ENCODE measurements around the gene TAP1. TPM values are rescaled to one million over a fixed set of nuclear protein-coding genes. Genes with fewer than 3 reads are reported as not detected.

The TAP1 gene
- polyA plus RNA-seq, 2 donors = 29.3 to 34.2 TPM

DNA sequence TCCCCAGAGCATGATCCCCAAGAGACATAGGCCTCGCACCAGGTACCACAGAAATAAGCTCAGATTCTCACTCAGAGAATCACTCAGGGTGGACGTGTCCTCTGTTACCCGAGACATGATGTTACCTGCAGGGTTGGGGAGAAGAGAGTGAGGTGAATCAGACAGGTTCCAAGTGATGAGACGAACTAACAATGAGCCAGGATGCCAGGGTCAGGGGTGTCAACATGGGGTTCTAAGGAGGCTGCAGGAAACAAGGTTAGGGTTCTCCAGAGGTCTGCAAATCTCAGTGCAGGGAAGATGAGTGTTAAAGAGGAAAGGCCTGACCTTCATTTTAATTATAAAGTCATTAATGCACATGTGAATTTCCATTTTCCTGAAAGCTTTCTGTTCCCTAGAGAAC lies 2.5 kb downstream of the TAP1 start:
- no peak overlapping the region for H3K4me3 ChIP-seq (ENCODE audit: low read depth in 1 of 2, low read length in 2 of 2)
- H3K36me3 ChIP-seq (ENCODE audit: control insufficient read depth in 2 of 2, insufficient read depth in 2 of 2, low read length in 1 of 2) = peaks cover 11 to 25% of the 10 kb centered on the region in 2 donors
- 79 to 90% methylated on average over 4 of the region's 4 CpGs for WGBS, 2 donors
- H3K27ac ChIP-seq (ENCODE audit: low read depth in 2 of 2, low read length in 1 of 2) = no peak overlapping the region
- H3K4me1 ChIP-seq (ENCODE audit: control insufficient read depth in 2 of 2, insufficient read depth in 2 of 2, low read length in 1 of 2) = peaks cover 0 to 6% of the 10 kb centered on the region in 2 donors
- no peaks in the 10 kb centered on the region for H3K9me3 ChIP-seq (ENCODE audit: control insufficient read depth in 2 of 2, insufficient read depth in 1 of 2, low read depth in 1 of 2, low read length in 1 of 2)
- no peaks in the 10 kb centered on the region for H3K27me3 ChIP-seq (ENCODE audit: control insufficient read depth in 1 of 2, insufficient read depth in 2 of 2, low read length in 2 of 2)

DNA sequence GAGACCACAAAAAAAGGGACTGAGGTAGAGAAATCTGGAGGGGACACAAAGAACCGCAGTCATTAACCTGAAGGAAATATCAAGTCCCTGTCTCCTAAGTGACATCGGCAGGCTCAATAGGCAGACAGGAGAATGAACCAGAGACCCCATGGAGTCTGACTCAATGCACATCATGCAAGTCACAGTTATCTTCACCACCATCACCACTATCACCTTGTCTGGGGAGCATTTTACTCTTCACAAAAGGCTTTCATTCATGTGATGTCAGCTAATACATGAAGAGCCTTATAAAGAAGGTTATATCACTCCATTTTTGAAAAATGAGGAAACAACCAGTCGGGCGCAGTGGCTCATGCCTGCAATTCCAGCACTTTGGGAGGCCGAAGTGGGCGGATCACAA lies 4.4 kb downstream of the TAP1 start:
- Histone ChIP-seq H3K27me3 (ENCODE audit: control insufficient read depth in 1 of 2, insufficient read depth in 2 of 2, low read length in 2 of 2) (no peaks in the 10 kb centered on the region), H3K4me1 (ENCODE audit: control insufficient read depth in 2 of 2, insufficient read depth in 2 of 2, low read length in 1 of 2) (peaks cover 0 to 6% of the 10 kb centered on the region in 2 donors), H3K4me3 (ENCODE audit: low read depth in 1 of 2, low read length in 2 of 2) (no peak overlapping the region), H3K36me3 (ENCODE audit: control insufficient read depth in 2 of 2, insufficient read depth in 2 of 2, low read length in 1 of 2) (peaks cover 16 to 28% of the 10 kb centered on the region in 2 donors), H3K27ac (ENCODE audit: low read depth in 2 of 2, low read length in 1 of 2) (no peak overlapping the region), H3K9me3 (ENCODE audit: control insufficient read depth in 2 of 2, insufficient read depth in 1 of 2, low read depth in 1 of 2, low read length in 1 of 2) (no peaks in the 10 kb centered on the region)
- WGBS, 2 donors = 77 to 81% methylated on average over 6 of the region's 6 CpGs

DNA sequence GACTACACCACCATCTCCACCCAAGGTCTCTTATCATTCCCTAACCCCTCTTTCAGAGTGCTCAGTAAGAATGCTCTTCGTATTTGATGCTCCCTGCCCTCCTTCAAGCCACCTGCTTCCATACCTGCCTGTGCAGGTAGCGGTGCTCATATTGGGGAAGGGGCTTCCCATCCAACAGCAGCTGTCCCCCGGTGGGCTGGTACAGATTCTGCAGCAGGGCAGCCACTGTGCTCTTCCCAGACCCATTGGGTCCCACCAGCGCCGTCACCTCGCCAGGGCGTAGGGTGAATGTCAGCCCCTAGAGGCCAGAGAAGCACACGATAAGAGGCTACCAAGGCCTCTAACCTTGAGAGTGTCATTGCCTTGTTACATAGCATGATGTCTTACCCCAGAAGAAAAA lies 5.7 kb downstream of the TAP1 start:
- Histone ChIP-seq H3K27me3 (ENCODE audit: control insufficient read depth in 1 of 2, insufficient read depth in 2 of 2, low read length in 2 of 2) (no peaks in the 10 kb centered on the region), H3K4me1 (ENCODE audit: control insufficient read depth in 2 of 2, insufficient read depth in 2 of 2, low read length in 1 of 2) (peaks cover 0 to 6% of the 10 kb centered on the region in 2 donors), H3K4me3 (ENCODE audit: low read depth in 1 of 2, low read length in 2 of 2) (no peak overlapping the region), H3K9me3 (ENCODE audit: control insufficient read depth in 2 of 2, insufficient read depth in 1 of 2, low read depth in 1 of 2, low read length in 1 of 2) (no peaks in the 10 kb centered on the region), H3K27ac (ENCODE audit: low read depth in 2 of 2, low read length in 1 of 2) (no peak overlapping the region), H3K36me3 (ENCODE audit: control insufficient read depth in 2 of 2, insufficient read depth in 2 of 2, low read length in 1 of 2) (peaks cover 16 to 28% of the 10 kb centered on the region in 2 donors)
- 87 to 89% methylated on average over 8 of the region's 8 CpGs for WGBS, 2 donors

DNA sequence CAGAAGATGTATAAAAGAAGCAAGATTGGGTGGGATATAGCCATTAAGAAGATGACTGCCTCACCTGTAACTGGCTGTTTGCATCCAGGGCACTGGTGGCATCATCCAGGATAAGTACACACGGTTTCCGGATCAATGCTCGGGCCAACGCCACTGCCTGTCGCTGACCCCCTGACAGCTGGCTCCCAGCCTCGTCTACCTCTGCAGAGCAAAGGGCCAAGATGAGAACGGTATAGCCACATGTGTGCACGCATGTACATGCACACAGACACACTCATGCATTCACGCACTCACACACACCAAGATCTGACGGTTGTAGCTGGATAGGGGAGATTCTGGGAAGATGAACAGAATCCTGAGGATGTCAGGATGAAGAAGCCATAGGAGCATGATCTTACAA lies 6.5 kb downstream of the TAP1 start:
- no peak overlapping the region for H3K27ac ChIP-seq (ENCODE audit: low read depth in 2 of 2, low read length in 1 of 2)
- H3K27me3 ChIP-seq (ENCODE audit: control insufficient read depth in 1 of 2, insufficient read depth in 2 of 2, low read length in 2 of 2) = no peaks in the 10 kb centered on the region
- no peak overlapping the region for H3K4me3 ChIP-seq (ENCODE audit: low read depth in 1 of 2, low read length in 2 of 2)
- 88 to 91% methylated on average over 10 of the region's 10 CpGs for WGBS, 2 donors
- H3K36me3 ChIP-seq (ENCODE audit: control insufficient read depth in 2 of 2, insufficient read depth in 2 of 2, low read length in 1 of 2) = peaks cover 16 to 33% of the 10 kb centered on the region in 2 donors
- H3K9me3 ChIP-seq (ENCODE audit: control insufficient read depth in 2 of 2, insufficient read depth in 1 of 2, low read depth in 1 of 2, low read length in 1 of 2) = no peaks in the 10 kb centered on the region
- H3K4me1 ChIP-seq (ENCODE audit: control insufficient read depth in 2 of 2, insufficient read depth in 2 of 2, low read length in 1 of 2) = peaks cover 0 to 7% of the 10 kb centered on the region in 2 donors

DNA sequence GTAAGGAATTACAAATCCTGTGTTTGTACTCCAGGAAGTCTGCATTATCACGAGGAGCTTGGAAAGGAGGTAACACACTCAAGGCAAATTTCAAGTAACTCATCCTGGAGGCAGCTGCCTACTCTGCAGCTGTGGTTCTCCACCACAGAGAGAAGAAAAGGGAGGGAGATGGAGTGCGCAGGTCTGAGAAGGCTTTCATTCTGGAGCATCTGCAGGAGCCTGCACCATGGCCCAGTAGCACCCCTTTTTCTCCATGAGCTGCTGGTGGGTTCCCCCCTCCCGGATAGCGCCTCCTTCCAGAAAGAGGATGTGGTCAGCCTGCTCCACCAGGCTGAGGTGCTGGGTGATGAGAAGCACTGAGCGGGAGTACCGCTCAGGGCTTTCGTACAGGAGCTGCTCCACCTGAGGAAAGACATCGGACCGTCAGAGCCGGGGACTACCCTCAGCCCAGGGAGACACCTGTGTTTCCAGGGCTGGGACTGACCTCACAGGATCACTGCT lies 8.1 kb downstream of the TAP1 start:
- peaks cover 0 to 7% of the 10 kb centered on the region in 2 donors for H3K4me1 ChIP-seq (ENCODE audit: control insufficient read depth in 2 of 2, insufficient read depth in 2 of 2, low read length in 1 of 2)
- H3K4me3 ChIP-seq (ENCODE audit: low read depth in 1 of 2, low read length in 2 of 2) = peak overlapping the region; percentile 20 to 86

DNA sequence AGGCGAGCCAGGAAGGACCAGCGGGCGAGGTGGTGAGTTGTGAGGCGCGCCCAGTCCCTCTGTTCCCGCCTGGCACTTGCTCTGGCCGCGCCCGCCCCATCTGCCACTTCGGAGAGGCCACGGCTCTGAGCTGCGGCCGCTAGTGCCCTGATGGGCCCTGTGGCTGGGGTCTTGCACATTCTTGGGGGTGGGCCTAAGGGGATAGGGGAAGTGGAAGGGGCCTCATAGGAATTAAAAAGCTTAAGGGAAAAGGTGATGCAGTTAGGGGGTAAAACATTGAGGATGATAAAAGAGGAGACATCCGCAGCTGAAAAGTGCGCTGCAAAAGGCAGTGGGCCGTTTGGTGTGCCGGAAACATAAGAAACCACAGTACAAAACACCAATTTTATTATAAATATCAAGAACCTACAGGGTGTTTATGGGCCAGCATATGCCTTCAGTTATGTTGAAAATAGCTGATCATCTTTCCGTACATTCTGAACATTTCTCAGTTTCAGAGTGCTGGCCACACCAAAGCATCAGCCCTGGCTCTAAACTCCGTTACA lies 8.6 kb downstream of the TAP1 start:
- peaks cover 0 to 7% of the 10 kb centered on the region in 2 donors for H3K4me1 ChIP-seq (ENCODE audit: control insufficient read depth in 2 of 2, insufficient read depth in 2 of 2, low read length in 1 of 2)
- no peaks in the 10 kb centered on the region for H3K9me3 ChIP-seq (ENCODE audit: control insufficient read depth in 2 of 2, insufficient read depth in 1 of 2, low read depth in 1 of 2, low read length in 1 of 2)
- H3K27me3 ChIP-seq (ENCODE audit: control insufficient read depth in 1 of 2, insufficient read depth in 2 of 2, low read length in 2 of 2) = no peaks in the 10 kb centered on the region
- peak overlapping the region; percentile 84 to 98 for H3K27ac ChIP-seq (ENCODE audit: low read depth in 2 of 2, low read length in 1 of 2)
- H3K36me3 ChIP-seq (ENCODE audit: control insufficient read depth in 2 of 2, insufficient read depth in 2 of 2, low read length in 1 of 2) = peaks cover 11 to 30% of the 10 kb centered on the region in 2 donors
- peak overlapping the region; percentile 68 to 86 for H3K4me3 ChIP-seq (ENCODE audit: low read depth in 1 of 2, low read length in 2 of 2)
- WGBS, 2 donors = 16 to 20% methylated on average over 19 of the region's 19 CpGs

More for the DNA sequence above, 8.1 kb downstream of the TAP1 start:
- no peaks in the 10 kb centered on the region for H3K9me3 ChIP-seq (ENCODE audit: control insufficient read depth in 2 of 2, insufficient read depth in 1 of 2, low read depth in 1 of 2, low read length in 1 of 2)
- peak overlapping the region; percentile 84 to 98 for H3K27ac ChIP-seq (ENCODE audit: low read depth in 2 of 2, low read length in 1 of 2)
- whole genome bisulfite sequencing, 2 donors = 75 to 86% methylated on average over 10 of the region's 10 CpGs
- no peaks in the 10 kb centered on the region for H3K27me3 ChIP-seq (ENCODE audit: control insufficient read depth in 1 of 2, insufficient read depth in 2 of 2, low read length in 2 of 2)
- peaks cover 16 to 35% of the 10 kb centered on the region in 2 donors for H3K36me3 ChIP-seq (ENCODE audit: control insufficient read depth in 2 of 2, insufficient read depth in 2 of 2, low read length in 1 of 2)

- Histone ChIP-seq H3K4me1 (ENCODE audit: control insufficient read depth in 2 of 2, insufficient read depth in 2 of 2, low read length in 1 of 2) (peaks cover 0 to 7% of the 10 kb centered on the region in 2 donors), H3K9me3 (ENCODE audit: control insufficient read depth in 2 of 2, insufficient read depth in 1 of 2, low read depth in 1 of 2, low read length in 1 of 2) (no peaks in the 10 kb centered on the region), H3K27me3 (ENCODE audit: control insufficient read depth in 1 of 2, insufficient read depth in 2 of 2, low read length in 2 of 2) (no peaks in the 10 kb centered on the region), H3K27ac (ENCODE audit: low read depth in 2 of 2, low read length in 1 of 2) (peak within 1 kb of the TSS; percentile 97 to 98), H3K4me3 (ENCODE audit: low read depth in 1 of 2, low read length in 2 of 2) (peak within 1 kb of the TSS; percentile 68 to 86), H3K36me3 (ENCODE audit: control insufficient read depth in 2 of 2, insufficient read depth in 2 of 2, low read length in 1 of 2) (peaks cover 8 to 27% of the 10 kb centered on the region in 2 donors)
- WGBS, 2 donors = 0% methylated on average over 40 of the region's 40 CpGs
Measured at GRCh38 chr6:32843979-32844838, 9.3 kb downstream of the TAP1 start, which contains the start of gene PSMB8. Gene PSMB8 (minus strand): TSS chr6:32844047. CDS start chr6:32843996, 51 bp downstream.

DNA sequence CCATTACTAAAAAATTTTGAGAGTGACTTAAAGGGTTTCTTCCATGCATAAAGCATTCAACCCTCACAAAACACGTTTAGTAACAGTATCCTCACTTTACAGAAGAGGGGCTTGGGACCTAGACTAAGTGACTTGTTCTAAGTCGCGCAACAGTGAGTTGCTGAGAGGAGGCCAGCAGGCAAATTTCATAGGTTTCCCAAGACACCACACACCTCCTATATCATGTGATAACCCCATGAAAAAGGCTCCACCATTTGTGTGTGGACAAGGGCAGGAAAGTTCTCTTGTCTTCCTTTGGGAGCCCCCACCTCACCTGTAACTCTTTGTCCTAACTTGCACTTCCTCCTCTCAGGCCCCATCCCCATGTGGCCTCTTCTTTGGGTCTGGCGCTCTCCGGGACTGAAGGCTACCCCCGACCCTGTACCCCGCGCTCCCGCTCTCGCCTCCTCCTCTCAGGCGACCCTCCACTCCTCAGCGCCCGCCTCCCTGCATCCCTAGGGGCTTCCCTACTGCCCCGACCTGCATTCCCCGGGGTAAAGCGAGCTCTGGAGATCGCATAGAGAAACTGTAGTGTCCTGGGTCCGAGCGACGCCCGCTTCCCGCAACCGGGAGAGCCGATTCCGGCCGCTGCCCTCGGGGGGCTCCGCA lies 10.0 kb downstream of the TAP1 start:
- H3K4me1 ChIP-seq (ENCODE audit: control insufficient read depth in 2 of 2, insufficient read depth in 2 of 2, low read length in 1 of 2) = peaks cover 0 to 7% of the 10 kb centered on the region in 2 donors
- WGBS, 2 donors = 3 to 4% methylated on average over 28 of the region's 28 CpGs
- no peaks in the 10 kb centered on the region for H3K27me3 ChIP-seq (ENCODE audit: control insufficient read depth in 1 of 2, insufficient read depth in 2 of 2, low read length in 2 of 2)
- peak overlapping the region; percentile 68 to 86 for H3K4me3 ChIP-seq (ENCODE audit: low read depth in 1 of 2, low read length in 2 of 2)
- peaks cover 8 to 25% of the 10 kb centered on the region in 2 donors for H3K36me3 ChIP-seq (ENCODE audit: control insufficient read depth in 2 of 2, insufficient read depth in 2 of 2, low read length in 1 of 2)
- peak overlapping the region; percentile 97 to 98 for H3K27ac ChIP-seq (ENCODE audit: low read depth in 2 of 2, low read length in 1 of 2)
- no peaks in the 10 kb centered on the region for H3K9me3 ChIP-seq (ENCODE audit: control insufficient read depth in 2 of 2, insufficient read depth in 1 of 2, low read depth in 1 of 2, low read length in 1 of 2)

DNA sequence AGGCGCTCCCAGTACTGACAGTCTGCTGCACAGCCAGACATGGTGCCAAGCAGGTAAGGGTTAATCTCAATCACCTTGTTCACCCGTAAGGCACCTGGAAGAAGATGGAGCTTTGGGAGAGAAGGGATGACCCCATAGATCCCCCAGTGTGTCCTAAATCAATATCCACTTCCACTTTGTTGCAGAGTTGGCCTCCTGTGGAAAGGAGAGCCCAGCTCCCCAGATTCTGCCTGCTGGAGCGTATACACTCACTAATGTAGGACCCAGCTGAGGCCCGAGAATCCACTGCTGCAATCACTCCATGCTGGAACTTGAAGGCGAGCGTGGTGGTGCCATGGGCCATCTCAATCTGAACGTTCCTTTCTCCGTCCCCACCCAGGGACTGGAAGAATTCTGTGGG lies 10.8 kb downstream of the TAP1 start:
- Histone ChIP-seq H3K27ac (ENCODE audit: low read depth in 2 of 2, low read length in 1 of 2) (no peak overlapping the region), H3K27me3 (ENCODE audit: control insufficient read depth in 1 of 2, insufficient read depth in 2 of 2, low read length in 2 of 2) (no peaks in the 10 kb centered on the region), H3K9me3 (ENCODE audit: control insufficient read depth in 2 of 2, insufficient read depth in 1 of 2, low read depth in 1 of 2, low read length in 1 of 2) (no peaks in the 10 kb centered on the region), H3K4me1 (ENCODE audit: control insufficient read depth in 2 of 2, insufficient read depth in 2 of 2, low read length in 1 of 2) (peaks cover 1 to 8% of the 10 kb centered on the region in 2 donors), H3K4me3 (ENCODE audit: low read depth in 1 of 2, low read length in 2 of 2) (no peak overlapping the region), H3K36me3 (ENCODE audit: control insufficient read depth in 2 of 2, insufficient read depth in 2 of 2, low read length in 1 of 2) (peaks cover 8 to 21% of the 10 kb centered on the region in 2 donors)
- WGBS, 2 donors = 75 to 77% methylated on average over 8 of the region's 8 CpGs

Data from esophagus (tissue), 2 donors.